ENCODE data around the gene AMH.

The AMH gene

DNA sequence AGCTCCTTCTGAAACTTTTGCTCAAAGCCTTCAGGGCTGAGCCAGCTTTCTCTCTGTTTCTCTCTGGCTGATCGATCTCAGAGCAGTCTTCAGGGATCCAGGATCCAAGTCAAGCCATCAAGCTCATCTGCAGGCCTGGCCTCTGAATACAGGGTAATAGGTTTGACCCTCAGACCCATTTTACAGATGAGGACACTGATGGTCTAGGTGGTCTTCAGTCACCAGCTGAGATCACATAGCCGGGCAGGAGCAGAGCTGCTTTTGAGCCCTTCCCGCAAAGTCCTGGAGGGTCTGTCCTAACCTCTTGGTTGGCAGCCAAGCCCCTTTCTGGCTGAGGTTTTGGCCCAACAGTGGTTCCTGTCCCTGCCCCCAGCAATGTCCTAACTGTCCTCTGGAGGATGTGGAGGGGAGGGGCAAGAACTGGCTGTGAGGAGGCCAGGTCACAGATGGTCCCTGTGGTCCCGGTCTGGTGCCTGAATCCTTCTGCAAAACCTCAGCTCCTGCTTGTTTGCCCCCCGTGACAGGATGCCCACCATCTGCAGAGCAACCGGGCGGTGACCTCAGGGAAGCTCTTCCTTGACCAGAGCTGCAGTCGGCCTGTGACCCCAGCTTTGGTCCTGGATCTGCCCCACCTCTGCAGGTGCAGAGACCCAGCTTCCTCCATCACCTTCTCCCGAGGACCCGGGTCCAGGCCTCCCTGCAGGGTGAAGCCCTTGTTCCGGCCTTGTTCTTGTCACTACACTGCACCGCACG, 38.6 kb downstream of the AMH start:
- DNase-seq (ENCODE audit: low read depth in 2 of 2) = no peak

DNA sequence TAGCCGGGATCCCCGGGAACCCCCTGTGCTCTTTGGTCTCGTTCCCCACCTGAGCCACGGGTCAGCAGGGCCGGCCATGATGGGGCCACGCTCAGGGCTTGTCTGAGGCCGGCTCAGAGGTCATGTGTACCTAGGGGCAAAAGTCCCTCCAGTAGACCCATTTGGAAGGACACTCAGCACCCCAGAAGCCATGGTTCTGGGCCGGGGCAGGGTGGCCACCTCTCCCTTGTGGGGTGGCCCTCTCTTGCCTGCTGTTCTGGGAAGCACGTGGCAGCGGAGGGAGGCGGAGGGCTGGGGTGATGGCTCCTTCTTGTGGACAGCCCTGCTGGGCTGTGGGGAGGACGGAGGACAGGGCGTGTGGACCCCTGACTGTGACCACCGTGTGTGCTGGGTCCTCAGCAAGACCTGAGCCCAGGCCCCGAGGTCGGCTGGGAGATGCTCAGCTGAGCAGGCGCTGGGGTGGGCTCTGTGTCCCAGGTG, 39.3 kb downstream of the AMH start:
- no peak for DNase-seq (ENCODE audit: low read depth in 2 of 2)

DNA sequence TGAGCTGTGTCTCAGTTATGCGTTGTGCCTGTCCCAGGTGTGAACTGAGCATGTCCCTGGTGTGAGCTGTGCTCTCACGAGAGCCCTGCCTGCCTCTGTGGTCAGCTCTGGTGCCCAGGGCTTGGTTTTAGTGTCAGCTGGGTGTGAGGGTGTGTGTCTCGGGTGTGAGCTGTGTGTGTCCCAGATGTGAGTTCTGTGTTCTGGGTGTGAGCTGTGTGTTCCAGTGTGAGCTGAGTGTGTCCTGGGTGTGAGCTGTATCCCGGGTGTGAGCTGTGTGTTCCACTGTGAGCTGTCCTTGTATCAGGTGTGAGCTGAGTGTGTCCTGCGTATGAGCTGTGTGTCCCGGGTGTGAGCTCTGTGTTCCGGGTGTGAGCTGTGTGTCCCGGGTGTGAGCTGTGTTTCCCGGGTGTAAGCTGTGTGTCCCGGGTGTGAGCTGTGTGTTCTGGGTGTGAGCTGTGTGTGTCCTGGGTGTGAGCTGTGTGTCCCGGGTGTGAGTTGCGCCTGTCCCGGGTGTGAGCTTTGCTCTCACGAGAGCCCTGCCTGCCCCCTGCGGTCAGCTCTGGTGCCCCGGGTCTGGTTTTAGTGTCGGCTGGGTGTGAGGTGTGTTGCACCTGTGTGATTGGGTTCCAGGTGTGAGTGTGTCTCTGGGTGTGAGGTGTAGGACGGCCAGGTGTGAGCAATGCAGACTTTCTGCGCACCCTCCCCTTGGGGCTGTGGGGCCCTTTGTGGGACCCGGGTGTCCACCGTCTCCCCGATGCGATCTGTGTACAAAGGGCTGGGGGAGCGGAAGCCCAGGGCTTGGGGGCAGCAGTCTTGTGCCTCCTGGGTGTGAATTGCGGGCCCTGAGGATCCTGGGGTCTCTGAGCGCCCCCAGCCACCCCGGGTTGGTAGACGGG, 39.9 kb downstream of the AMH start:
- no peak for DNase-seq (ENCODE audit: low read depth in 2 of 2)

DNA sequence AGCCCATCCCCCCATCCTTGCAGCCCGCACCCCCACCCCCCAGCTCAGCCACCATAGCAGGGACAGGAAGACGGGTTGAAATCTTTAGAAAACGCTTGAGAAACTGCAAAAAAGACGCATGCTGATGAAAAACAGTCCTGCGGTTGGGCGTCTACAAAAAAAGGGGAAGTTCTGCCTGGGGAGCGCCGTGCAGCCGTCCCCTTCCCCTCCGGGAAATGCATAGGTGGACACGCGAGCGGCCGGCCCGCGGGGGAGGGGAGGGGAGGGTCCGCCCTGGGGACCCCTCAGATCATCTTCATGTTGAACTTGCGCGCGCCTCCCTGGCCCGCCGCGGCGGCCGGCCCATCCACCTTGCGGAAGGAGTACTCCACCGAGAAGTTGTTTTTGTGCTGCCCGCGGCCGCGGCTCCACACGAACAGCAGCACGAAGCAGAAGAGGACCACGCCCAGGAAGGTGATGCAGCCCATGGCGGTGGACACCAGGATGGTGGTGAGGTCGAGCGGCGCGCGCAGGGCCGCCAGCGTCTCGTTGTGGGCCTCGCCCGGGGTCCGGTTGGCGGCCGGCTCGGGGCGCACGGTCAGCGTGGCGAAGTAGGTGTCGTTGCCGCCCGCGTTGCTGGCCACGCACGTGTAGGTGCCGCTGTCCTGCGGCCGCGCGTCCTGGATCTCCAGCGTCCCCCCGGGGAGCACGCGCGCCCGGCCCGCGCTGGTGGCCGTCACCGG, 40.8 kb downstream of the AMH start:
- no peak for DNase-seq (ENCODE audit: low read depth in 2 of 2)

DNA sequence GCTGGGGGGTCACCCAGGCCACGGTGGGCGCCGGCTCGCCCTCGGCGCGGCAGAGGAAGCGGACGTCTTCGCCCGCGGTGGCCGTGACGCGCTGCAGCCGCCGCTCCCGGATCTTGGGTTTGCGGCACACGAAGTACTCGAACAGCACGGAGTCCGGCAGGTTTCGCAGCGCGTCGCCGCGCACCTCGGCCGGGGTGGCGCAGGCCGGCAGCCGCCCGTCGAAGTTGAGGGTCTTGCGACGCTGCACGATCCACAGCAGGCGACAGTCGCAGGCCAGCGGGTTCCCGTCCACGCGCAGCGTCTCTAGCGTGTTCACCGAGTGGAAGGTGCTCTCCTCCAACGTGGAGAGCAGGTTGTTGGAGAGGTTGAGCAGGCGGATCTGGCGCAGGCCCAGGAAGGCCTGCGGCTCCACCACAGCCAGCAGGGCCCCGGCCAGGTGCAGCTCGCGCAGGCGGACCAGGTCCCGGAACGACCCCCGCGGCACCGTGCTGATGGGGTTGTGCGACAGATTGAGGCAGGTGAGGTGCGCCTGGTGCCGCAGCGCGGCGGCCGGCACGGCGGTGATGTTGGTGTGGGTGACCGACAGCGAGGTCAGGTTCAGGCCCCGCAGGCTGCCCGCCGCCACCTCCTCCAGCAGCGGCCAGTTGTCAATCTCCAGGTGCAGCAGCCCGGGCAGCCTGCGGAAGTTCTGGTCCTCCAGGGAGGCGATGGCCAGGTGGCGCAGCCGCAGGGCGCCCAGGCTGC, 41.5 kb downstream of the AMH start:
- DNase-seq (ENCODE audit: low read depth in 2 of 2) = no peak

DNA sequence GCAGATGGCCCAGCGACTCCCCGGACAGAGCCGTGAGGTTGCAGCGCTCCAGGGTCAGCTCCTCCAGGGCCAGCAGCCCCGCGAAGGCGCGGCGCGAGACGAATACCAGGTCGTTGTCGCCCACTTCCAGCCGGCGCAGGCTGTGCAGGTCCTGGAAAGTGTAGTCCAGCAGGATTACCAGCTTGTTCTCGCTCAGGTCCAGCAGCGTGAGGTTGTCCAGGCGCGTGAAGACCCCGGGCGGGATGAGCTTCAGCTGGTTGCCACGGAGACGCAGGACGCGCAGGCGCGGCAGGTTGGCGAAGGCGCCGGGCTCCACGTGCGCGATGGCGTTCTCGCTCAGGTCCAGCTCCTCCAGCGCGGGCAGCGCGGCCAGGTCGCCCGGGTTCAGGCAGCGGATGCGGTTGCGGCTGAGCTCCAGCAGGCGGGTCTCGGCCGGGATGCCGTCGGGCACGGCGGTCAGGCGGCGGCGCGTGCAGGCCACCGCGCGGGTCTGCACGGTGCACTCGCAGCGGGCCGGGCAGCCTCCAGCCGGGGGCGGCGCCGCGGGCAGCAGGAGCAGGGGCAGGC, 42.1 kb downstream of the AMH start:
- no peak for DNase-seq (ENCODE audit: low read depth in 2 of 2)

DNA sequence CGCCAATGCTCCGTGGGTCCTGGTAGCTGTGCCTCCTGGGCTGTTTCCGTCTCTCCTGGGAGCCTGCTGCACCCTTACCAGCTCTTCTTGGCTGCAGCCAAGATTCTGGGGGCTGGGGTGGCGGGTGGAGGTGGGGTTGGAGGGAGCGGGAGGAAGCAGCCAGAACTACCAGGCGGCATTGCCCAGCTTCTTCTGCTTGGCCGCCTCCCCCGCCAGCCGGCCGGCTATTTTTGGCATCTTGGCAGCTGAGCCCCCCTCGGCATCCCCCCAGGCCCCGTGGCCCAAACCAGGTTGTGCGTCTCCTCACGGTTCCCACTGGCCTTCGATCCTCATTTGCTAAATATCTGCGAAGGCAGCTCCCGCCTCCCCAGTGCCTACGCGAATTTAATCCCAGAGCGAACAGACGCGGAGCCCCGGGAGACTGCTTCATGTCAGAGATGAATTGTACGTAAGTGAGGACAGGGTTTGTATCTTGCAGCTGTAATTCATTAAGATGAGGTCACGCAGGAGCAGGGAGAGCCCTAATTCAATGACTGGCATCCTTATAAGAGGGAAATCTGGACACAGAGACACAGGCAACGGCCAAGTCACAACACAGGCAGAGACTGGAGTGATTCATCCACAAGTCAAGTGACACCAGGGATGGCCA, 45.7 kb downstream of the AMH start:
- DNase-seq (ENCODE audit: low read depth in 2 of 2) = no peak

DNA sequence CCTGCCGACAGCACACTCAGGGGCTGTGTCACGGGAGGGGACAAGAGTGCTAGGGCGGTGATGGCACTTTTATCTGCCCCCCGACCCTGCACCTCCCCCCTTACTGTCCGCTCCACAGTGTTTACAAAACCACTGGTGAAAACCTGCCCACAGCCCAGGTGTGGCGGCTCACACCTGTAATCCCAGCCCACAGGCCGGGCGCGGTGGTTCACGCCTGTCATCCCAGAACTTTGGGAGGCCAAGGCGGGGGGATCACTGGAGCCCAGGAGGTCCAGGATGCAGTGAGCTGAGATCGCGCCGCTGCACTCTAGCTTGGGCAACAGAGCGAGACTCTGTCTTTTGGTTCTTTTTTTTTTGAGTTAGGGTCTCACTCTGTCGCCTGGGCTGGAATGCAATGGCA, 47.0 kb downstream of the AMH start:
- DNase-seq (ENCODE audit: low read depth in 2 of 2) = no peak

DNA sequence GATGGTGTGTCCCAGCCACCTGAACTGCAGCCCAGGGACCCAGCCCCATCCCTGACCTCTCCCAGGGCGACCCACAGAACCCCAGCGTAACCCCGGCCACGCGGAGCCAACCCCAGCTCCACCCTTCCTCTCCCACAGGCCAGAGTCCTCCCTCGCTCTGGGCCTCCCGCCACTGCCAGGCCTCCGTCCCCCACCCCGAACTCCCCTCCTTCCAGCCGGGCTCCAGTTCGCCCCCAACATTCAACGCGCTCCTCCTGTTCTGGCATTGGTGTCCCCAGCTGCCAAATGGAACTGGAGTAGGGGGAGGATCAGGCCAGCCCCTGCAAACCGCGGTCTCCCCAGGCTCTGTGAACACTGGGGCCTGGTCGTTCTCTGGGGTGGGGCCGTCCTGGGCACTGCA, 51.4 kb downstream of the AMH start:
- DNase-seq (ENCODE audit: low read depth in 2 of 2) = no peak
